ENCODE data around the gene NTRK2. TPM values are rescaled to one million over a fixed set of nuclear protein-coding genes. Genes with fewer than 3 reads are reported as not detected.

NTRK2 gene
- total RNA-seq, 4 donors from 2014 or later, result 2.9 to 15.9 (median 8.4) TPM

DNA sequence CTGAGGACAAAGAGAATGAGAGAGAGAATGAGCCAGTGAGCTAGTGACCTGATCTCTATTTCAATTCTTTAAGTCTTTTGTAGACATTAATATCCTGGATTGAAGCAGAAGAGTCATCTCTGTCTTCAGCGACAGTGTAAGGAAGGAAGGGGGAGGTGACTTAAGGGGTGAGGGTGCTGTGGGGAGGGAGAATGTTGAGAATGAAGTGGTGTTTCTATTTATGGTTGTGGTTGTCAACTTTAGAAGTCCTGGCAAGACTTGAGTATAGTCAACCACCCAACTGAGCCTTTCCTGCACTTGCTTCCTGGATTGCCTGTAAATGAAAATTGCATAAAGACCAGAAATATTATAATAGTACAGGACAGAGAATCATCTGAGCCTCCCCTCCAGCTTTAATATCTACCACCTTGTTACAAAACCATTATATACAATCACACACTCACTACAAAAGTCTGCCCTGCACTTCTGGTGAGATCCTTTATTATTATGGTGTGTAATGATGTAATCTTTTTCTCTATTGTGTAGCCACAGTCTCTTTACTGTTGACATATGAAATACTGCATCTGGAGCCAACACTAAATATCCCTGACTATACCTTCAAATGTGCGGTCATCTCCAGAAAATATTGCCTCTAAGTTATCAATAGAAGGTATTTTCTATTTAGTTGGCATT, 91.7 kb downstream of the NTRK2 start:
- Histone ChIP-seq H3K36me3 (no peaks in the 10 kb centered on the region), H3K27ac (no peak overlapping the region), H3K27me3 (no peaks in the 10 kb centered on the region), H3K4me1 (peaks cover 0 to 7% (median 0%) of the 10 kb centered on the region in 3 donors), H3K4me3 (no peak overlapping the region), H3K9me3 (no peaks in the 10 kb centered on the region)
- 79 to 88% methylated on average over 2 of the region's 2 CpGs for WGBS, 2 donors
- TF ChIP-seq POLR2A (IDR thresholded peaks at IDR 0.05) (no peak), CTCF (IDR thresholded peaks at IDR 0.05) (no peak)
- no peak for DNase-seq
- intact Hi-C loops (cut with DNase I), result no loop called here

GRCh38 chr9:84772511-84772910, 103.0 kb downstream of the NTRK2 start:
- Histone ChIP-seq H3K27ac (no peak overlapping the region), H3K4me1 (no peaks in the 10 kb centered on the region), H3K36me3 (no peaks in the 10 kb centered on the region), H3K27me3 (no peaks in the 10 kb centered on the region), H3K9me3 (no peaks in the 10 kb centered on the region), H3K4me3 (no peak overlapping the region)
- intact Hi-C loops (cut with DNase I), result no loop called here
- TF ChIP-seq POLR2A (IDR thresholded peaks at IDR 0.05) (no peak), CTCF (IDR thresholded peaks at IDR 0.05) (no peak)
- 59 to 72% methylated on average over 3 of the region's 3 CpGs for WGBS, 2 donors
- no peak for DNase-seq

DNA sequence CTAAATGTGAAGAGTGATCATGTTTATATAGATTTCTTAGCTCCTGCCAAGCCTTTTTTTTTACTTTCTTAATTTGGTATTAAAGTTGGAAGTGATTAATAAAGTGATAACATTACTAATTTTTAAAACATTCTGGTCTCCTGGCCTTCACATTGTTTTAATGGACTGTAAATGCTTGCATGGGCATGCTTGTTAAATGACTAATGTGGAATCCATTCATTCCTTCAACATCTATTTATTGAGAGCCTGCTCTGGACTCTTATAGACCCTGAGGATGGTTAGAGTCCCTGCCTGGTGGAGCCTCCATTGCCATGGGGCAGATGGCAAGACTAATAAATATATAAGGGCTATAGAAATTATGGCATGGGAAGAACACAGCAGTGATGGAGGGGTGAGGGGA, 103.5 kb downstream of the NTRK2 start:
- H3K4me1 ChIP-seq, result no peaks in the 10 kb centered on the region
- H3K27ac ChIP-seq, result no peak overlapping the region
- intact Hi-C loops (cut with DNase I), result no loop called here
- TF ChIP-seq CTCF (IDR thresholded peaks at IDR 0.05) (no peak), POLR2A (IDR thresholded peaks at IDR 0.05) (no peak)
- no peaks in the 10 kb centered on the region for H3K9me3 ChIP-seq
- H3K4me3 ChIP-seq, result no peak overlapping the region
- H3K36me3 ChIP-seq, result no peaks in the 10 kb centered on the region
- DNase-seq, result no peak
- H3K27me3 ChIP-seq, result no peaks in the 10 kb centered on the region

- WGBS, 2 donors, result 88 to 89% methylated on average over 4 of the region's 4 CpGs
- Histone ChIP-seq H3K4me3 (no peak overlapping the region), H3K27ac (no peak overlapping the region), H3K36me3 (no peaks in the 10 kb centered on the region), H3K4me1 (no peaks in the 10 kb centered on the region), H3K9me3 (no peaks in the 10 kb centered on the region), H3K27me3 (no peaks in the 10 kb centered on the region)
- no peak for DNase-seq
- intact Hi-C loops (cut with DNase I), result no loop called here
- TF ChIP-seq POLR2A (IDR thresholded peaks at IDR 0.05) (no peak), CTCF (IDR thresholded peaks at IDR 0.05) (no peak)
Measured at GRCh38 chr9:84775056-84775643, 105.6 kb downstream of the NTRK2 start.

DNA sequence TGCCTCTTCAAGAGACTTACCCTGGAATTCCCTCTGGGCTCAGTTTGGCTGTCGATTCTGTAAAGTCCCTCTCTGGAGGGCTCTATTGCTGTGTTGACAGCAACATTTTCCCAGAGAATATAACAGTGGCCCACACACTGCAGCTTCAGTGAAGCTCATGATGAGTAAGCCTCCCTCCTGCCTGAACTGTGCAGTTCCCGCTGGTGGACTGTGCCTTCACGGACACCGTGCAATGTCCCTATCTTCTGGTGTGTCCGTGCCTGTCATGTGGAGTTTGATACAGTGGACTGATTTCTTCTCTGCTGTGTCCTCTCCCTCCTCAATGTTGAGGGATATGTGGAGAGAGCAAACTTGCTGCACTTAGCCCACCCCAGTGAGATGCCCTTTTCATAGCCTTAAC, 109.0 kb downstream of the NTRK2 start:
- H3K27ac ChIP-seq, result no peak overlapping the region
- H3K9me3 ChIP-seq, result no peaks in the 10 kb centered on the region
- H3K36me3 ChIP-seq, result no peaks in the 10 kb centered on the region
- DNase-seq, result no peak
- no peaks in the 10 kb centered on the region for H3K27me3 ChIP-seq
- no peaks in the 10 kb centered on the region for H3K4me1 ChIP-seq
- TF ChIP-seq CTCF (IDR thresholded peaks at IDR 0.05) (no peak), POLR2A (IDR thresholded peaks at IDR 0.05) (no peak)
- WGBS, 2 donors, result 82 to 84% methylated on average over 5 of the region's 5 CpGs
- intact Hi-C loops (cut with DNase I), result no loop called here
- no peak overlapping the region for H3K4me3 ChIP-seq
